K562 (cell line): ENCODE measurements around the gene RGS6. TPM values are rescaled to one million over a fixed set of nuclear protein-coding genes. Genes with fewer than 3 reads are reported as not detected.

ENCODE experiments used
- ATAC-seq: fragments of 200-7000 bp; cut with Tn5 transposase; 3 replicates; pipeline ENCODE4 v1.9.1; 2020; ENCODE audit warnings: moderate library complexity
- BruUV-seq: library from RNA; stranded (reverse); fragments of 400-500 nt; replicated peaks from 2 replicates; lab custom pipeline; 2021; lab: Mats Ljungman, UMichigan
- CTCF ChIA-PET: fragments of 300-600 bp; formaldehyde crosslinking; extraction: SDS; loops from one replicate; lab custom pipeline; 2021; ENCODE audit warnings: low intra/inter-chr PET ratio; lab: Yijun Ruan, JAX
- POLR2A ChIA-PET: fragments of 300-600, 350-650 bp; sonication (Branson Sonifier 250); formaldehyde crosslinking; extraction: SDS; loops from one replicate; lab custom pipeline; 2021; ENCODE audit warnings: antibody characterized with exemption, inconsistent platforms; lab: Yijun Ruan, JAX
- DNase-seq, 4 experiments: peaks; one replicate each; pipeline versions ENCODE4 v3.0.0 to v3.0.0-alpha.2; 2011 to 2018; ENCODE audit warnings: low spot score in 3 of 4, mixed read lengths in 3 of 4; ENCODE audit errors: extremely low read depth in 1 of 4
- FAIRE-seq: peaks from 2 replicates; lab custom pipeline; 2011; peaks lifted over from hg19 to GRCh38; lab: Jason Lieb, UNC
- H2AFZ ChIP-seq: 2 replicates; pipeline ENCODE4 v1.6.0; 2011; ENCODE audit warnings: low read depth, low read length, control low read depth, inconsistent platforms
- H3K27ac ChIP-seq: fragments of 200-600 bp; 3 replicates; pipeline ENCODE4 v1.8.0; 2011; ENCODE audit warnings: low read depth, mild to moderate bottlenecking, control low read depth, inconsistent platforms, low read length, moderate library complexity, mixed read lengths; ENCODE audit errors: extremely low read depth
- H3K27me3 ChIP-seq, 2 experiments: fragments of 300-600 bp in 1 of 2; 2 replicates in 1 of 2; 3 replicates in 1 of 2; pipeline versions ENCODE4 v1.6.0 to v1.8.0; 2011; ENCODE audit warnings: inconsistent platforms in 2 of 2, low read length in 2 of 2, mild to moderate bottlenecking in 1 of 2, mixed read lengths in 1 of 2, moderate library complexity in 1 of 2; ENCODE audit not compliant: control insufficient read depth in 2 of 2, insufficient read depth in 2 of 2
- H3K36me3 ChIP-seq: fragments of 300-600 bp; 3 replicates; pipeline ENCODE4 v1.8.0; 2011; ENCODE audit warnings: mild to moderate bottlenecking, low read length, inconsistent platforms; ENCODE audit not compliant: control insufficient read depth, insufficient read depth
- H3K4me1 ChIP-seq, 2 experiments: fragments of 200-600 bp in 1 of 2; replicated peaks in 1 of 2; 2 replicates in 1 of 2; 3 replicates in 1 of 2; pipeline versions ENCODE4 v1.5.1 to v1.8.0; 2011; ENCODE audit warnings: inconsistent platforms in 2 of 2, low read length in 2 of 2, mild to moderate bottlenecking in 1 of 2, mixed read lengths in 1 of 2, moderate library complexity in 1 of 2; ENCODE audit not compliant: control insufficient read depth in 2 of 2, insufficient read depth in 2 of 2
- H3K4me2 ChIP-seq: 2 replicates; pipeline ENCODE4 v1.6.1; 2011; ENCODE audit warnings: low read length, control low read depth, inconsistent platforms, mixed read lengths; ENCODE audit not compliant: insufficient read depth
- H3K4me3 ChIP-seq: fragments of 200-600 bp; sonication (generic), shearing (Covaris generic); 2 replicates; pipeline ENCODE4 v1.5.1; 2016; ENCODE audit warnings: control low read depth, inconsistent platforms
- H3K79me2 ChIP-seq: fragments of 200-600 bp; 3 replicates; pipeline ENCODE4 v1.8.0; 2011; ENCODE audit warnings: low read length, inconsistent platforms; ENCODE audit not compliant: control insufficient read depth, insufficient read depth
- H3K9ac ChIP-seq, 2 experiments: 2 replicates each; pipeline versions ENCODE4 v1.6.0 to v1.6.1; 2011; ENCODE audit warnings: low read depth in 2 of 2, low read length in 2 of 2, control low read depth in 1 of 2, inconsistent platforms in 1 of 2, mild to moderate bottlenecking in 1 of 2, mixed read lengths in 1 of 2; ENCODE audit not compliant: insufficient read depth in 1 of 2
- H3K9me1 ChIP-seq: one replicate; pipeline ENCODE4 v1.6.0; 2011; ENCODE audit warnings: inconsistent platforms, mild to moderate bottlenecking, low read length, moderate library complexity; ENCODE audit not compliant: control insufficient read depth, insufficient read depth
- H3K9me3 ChIP-seq: replicated peaks from 2 replicates; pipeline ENCODE4 v1.5.1; 2011; ENCODE audit warnings: low read depth, low read length, inconsistent platforms; ENCODE audit not compliant: control insufficient read depth, insufficient read depth
- H4K20me1 ChIP-seq: replicated peaks from 2 replicates; pipeline ENCODE4 v1.6.1; 2011; ENCODE audit warnings: low read length, inconsistent platforms, mixed read lengths; ENCODE audit not compliant: control insufficient read depth, insufficient read depth
- ATF3 ChIP-seq, 2 experiments: fragments of 450-650 bp in 1 of 2; sonication (generic) in 1 of 2; formaldehyde crosslinking in 1 of 2; IDR thresholded peaks in 1 of 2; conservative IDR thresholded peaks in 1 of 2; 2 replicates each; pipeline versions ENCODE4 v1.6.1 to v1.8.1; 2016 to 2023; ENCODE audit warnings: mild to moderate bottlenecking in 2 of 2, moderate library complexity in 2 of 2, inconsistent platforms in 1 of 2, missing genetic modification reagents in 1 of 2
- CUX1 ChIP-seq: fragments of 200-800 bp; sonication (Bioruptor generic); IDR thresholded peaks from 2 replicates; pipeline ENCODE4 v1.6.1; 2016; ENCODE audit warnings: missing genetic modification characterization, missing compliant biosample characterization
- THRB ChIP-seq: fragments of 450-650 bp; formaldehyde crosslinking; conservative IDR thresholded peaks from 2 replicates; pipeline ENCODE4 v1.4.0; 2022; ENCODE audit warnings: mild to moderate bottlenecking, missing genetic modification characterization
- ZNF57 ChIP-seq: fragments of 450-650 bp; formaldehyde crosslinking; IDR thresholded peaks from 2 replicates; pipeline ENCODE4 v1.4.0; 2020; ENCODE audit warnings: mild to moderate bottlenecking, moderate library complexity
- WGBS: fragments of 100-300 bp; shearing (Covaris generic); methylation state at CpG from one replicate; pipeline ENCODE4 v1.1.6; 2016; ENCODE audit warnings: low coverage, mixed read lengths; ENCODE audit not compliant: insufficient coverage; ENCODE audit errors: missing lambda C conversion rate; 5-methylcytosine and 5-hydroxymethylcytosine counted together
- in situ Hi-C: fragments of 300-500 bp; cut with MboI; formaldehyde crosslinking; loops from 4 replicates; pipeline ENCODE4 v1.15.0; 2018; ENCODE audit warnings: inconsistent platforms, mixed read lengths
- intact Hi-C: fragments of 100-400 bp; cut with micrococcal nuclease; formaldehyde crosslinking; loops from 2 replicates; pipeline ENCODE4 v1.14.2; 2022
- polyA plus RNA-seq, 8 experiments: library from polyadenylated mRNA; depleted of rRNA in 4 of 8; stranded (reverse) in 5 of 8; unstranded in 3 of 8; fragments of >200 nt; fragmentation: Nextera tagmentation in 2 of 8; fragmentation: Illumina TruSeq in 1 of 8; extraction: Ambion mirVana in 2 of 8; extraction: Trizol in 1 of 8; gene quantifications; 2 replicates each; pipeline versions ENCODE4 v1.2.1 to v1.2.3, GENCODE V29; 2011 to 2014; ENCODE audit warnings: inconsistent platforms in 1 of 8, missing spikeins in 1 of 8
- total RNA-seq, 7 experiments: library from RNA; depleted of rRNA in 6 of 7; stranded (reverse); fragments of >200 nt in 6 of 7; fragmentation: Illumina TruSeq in 2 of 7; extraction: Trizol in 2 of 7; gene quantifications; 2 replicates each; pipeline versions ENCODE4 v1.2.1 to v1.2.3, GENCODE V29; 2011 to 2021; ENCODE audit warnings: low replicate concordance in 1 of 7

RGS6 gene
- total and polyA plus RNA-seq, 9 of the 15 experiments (the other 6 are each of a cell fraction or from before 2014, with no cell fraction given) = not detected

DNA sequence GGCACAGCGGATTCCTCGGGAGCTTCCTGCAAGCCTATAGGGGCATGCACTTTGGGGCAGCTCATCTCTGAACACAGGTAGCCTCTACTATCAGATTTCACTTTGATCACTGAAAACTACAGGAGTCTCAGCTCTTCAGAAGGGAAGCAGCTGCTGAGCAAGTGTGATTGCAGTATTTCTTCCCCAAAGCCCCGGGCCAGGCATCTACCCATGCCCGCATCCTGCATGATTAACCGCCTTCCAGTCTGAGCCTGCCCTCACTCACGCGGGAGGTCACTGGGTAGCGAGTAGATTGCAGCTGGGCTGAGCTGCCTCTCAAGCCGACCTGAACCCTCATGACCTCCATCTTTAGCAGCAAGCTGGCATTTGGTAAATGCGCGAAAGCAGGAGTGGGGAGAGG lies 627.0 kb downstream of the RGS6 start:
- FAIRE-seq = no peak
- Histone ChIP-seq H4K20me1 (no peaks in the 10 kb centered on the region), H3K9me3 (no peaks in the 10 kb centered on the region), H3K9me1 (no peaks in the 10 kb centered on the region), H3K4me3 (no peak overlapping the region), H2AFZ (no peak overlapping the region), H3K9ac (no peak overlapping the region), H3K4me1 (no peaks in the 10 kb centered on the region), H3K79me2 (no peaks in the 10 kb centered on the region), H3K4me2 (no peak overlapping the region), H3K27me3 (peaks cover 11 to 61% of the 10 kb centered on the region in 2 experiments; a peak in 4 of 5 replicates), H3K36me3 (no peaks in the 10 kb centered on the region), H3K27ac (no peak overlapping the region)
- TF ChIP-seq ATF3 (IDR thresholded peaks at IDR 0.05) (no peak), ATF3 (CRISPR knock-in tag; conservative IDR thresholded peaks at IDR 0.05) (no peak), CUX1 (CRISPR knock-in tag) (no peak), THRB (CRISPR knock-in tag) (no peak), ZNF57 (CRISPR knock-in tag) (no peak)
- no peak for DNase-seq
- in situ Hi-C loops (no loop called here), intact Hi-C loops (no loop called here)
- WGBS = 5% methylated on average over 7 of the region's 11 CpGs
- ChIA-PET POLR2A (interaction anchor here (0.5 kb wide), 1 partner anchor 319 kb away, joined by 3 read pairs; no protein-coding TSS in a partner anchor), CTCF (no interaction called here)
- ATAC-seq = no peak
- no TSS peak for BruUV-seq
